Measurements from ENCODE around the gene TRIM24. TPM values are rescaled to one million over a fixed set of nuclear protein-coding genes. Genes with fewer than 3 reads are reported as not detected.
A peak's percentile ranks its signal among the peaks of the same experiment; 100 is the strongest.
"Not testable (repeated sequence)": the region's sequence is repeated elsewhere in the genome, so short reads cannot be mapped to it uniquely, and the experiment has no call there.

The TRIM24 gene
- total RNA-seq = 12.7 and 14.3 TPM in 2 replicates

- H3K9me3 Mint-ChIP-seq = no peaks in the 10 kb centered on the region
- intact Hi-C loops (cut with micrococcal nuclease) = loop anchor here (1.0 to 5.0 kb wide), 6 partner anchors 277 to 880 kb away; partner anchors contain the start of genes CREB3L2, UBN2 and ZC3HAV1
- H3K4me3 Mint-ChIP-seq = peak within 1 kb of the TSS; percentile 91
- peaks cover 22% of the 10 kb centered on the region for H3K4me1 Mint-ChIP-seq
- no peaks in the 10 kb centered on the region for H3K27me3 Mint-ChIP-seq
- ChIA-PET POLR2A (interaction anchor here (0.6 to 1.2 kb wide), 2 partner anchors 148 to 458 kb away, joined by 3 to 4 read pairs; partner anchors contain the start of gene CREB3L2), CTCF (no interaction called here)
- ATAC-seq (ENCODE audit: low read depth) = no peak
- no peak for DNase-seq
- peak within 1 kb of the TSS; percentile 87 for H3K27ac Mint-ChIP-seq
- TF ChIP-seq, protein P1, sequence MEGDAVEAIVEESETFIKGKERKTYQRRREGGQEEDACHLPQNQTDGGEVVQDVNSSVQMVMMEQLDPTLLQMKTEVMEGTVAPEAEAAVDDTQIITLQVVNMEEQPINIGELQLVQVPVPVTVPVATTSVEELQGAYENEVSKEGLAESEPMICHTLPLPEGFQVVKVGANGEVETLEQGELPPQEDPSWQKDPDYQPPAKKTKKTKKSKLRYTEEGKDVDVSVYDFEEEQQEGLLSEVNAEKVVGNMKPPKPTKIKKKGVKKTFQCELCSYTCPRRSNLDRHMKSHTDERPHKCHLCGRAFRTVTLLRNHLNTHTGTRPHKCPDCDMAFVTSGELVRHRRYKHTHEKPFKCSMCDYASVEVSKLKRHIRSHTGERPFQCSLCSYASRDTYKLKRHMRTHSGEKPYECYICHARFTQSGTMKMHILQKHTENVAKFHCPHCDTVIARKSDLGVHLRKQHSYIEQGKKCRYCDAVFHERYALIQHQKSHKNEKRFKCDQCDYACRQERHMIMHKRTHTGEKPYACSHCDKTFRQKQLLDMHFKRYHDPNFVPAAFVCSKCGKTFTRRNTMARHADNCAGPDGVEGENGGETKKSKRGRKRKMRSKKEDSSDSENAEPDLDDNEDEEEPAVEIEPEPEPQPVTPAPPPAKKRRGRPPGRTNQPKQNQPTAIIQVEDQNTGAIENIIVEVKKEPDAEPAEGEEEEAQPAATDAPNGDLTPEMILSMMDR (IDR thresholded peaks at IDR 0.05) = no peak
- peaks cover 5% of the 10 kb centered on the region for H3K36me3 Mint-ChIP-seq (ENCODE audit: low read depth)
Measured at GRCh38 chr7:138460176-138460648, at the start of gene TRIM24. TSS of gene TRIM24 (plus strand) at chr7:138460259. CDS start at chr7:138460549, 290 bp downstream.

- H3K27ac Mint-ChIP-seq; POLR2A ChIA-PET; H3K27me3 Mint-ChIP-seq; H3K36me3 Mint-ChIP-seq (ENCODE audit: low read depth); DNase-seq; CTCF ChIA-PET; ATAC-seq (ENCODE audit: low read depth); H3K9me3 Mint-ChIP-seq; H3K4me1 Mint-ChIP-seq; intact Hi-C loops (cut with micrococcal nuclease); H3K4me3 Mint-ChIP-seq: not testable (repeated sequence)
Measured at GRCh38 chr7:138412077-138412476, 48.0 kb upstream of the TRIM24 start.

GRCh38 chr7:138412921-138413320, 47.1 kb upstream of the TRIM24 start:
- H3K27me3 Mint-ChIP-seq; DNase-seq; H3K27ac Mint-ChIP-seq; H3K4me3 Mint-ChIP-seq; intact Hi-C loops (cut with micrococcal nuclease); ATAC-seq (ENCODE audit: low read depth); H3K36me3 Mint-ChIP-seq (ENCODE audit: low read depth); H3K9me3 Mint-ChIP-seq; H3K4me1 Mint-ChIP-seq; POLR2A ChIA-PET; CTCF ChIA-PET: not testable (repeated sequence)

GRCh38 chr7:138417078-138417700, 42.9 kb upstream of the TRIM24 start:
- peaks cover 3% of the 10 kb centered on the region for H3K27me3 Mint-ChIP-seq
- CTCF ChIA-PET = no interaction called here
- intact Hi-C loops (cut with micrococcal nuclease) = no loop called here
- H3K9me3 Mint-ChIP-seq = peaks cover 7% of the 10 kb centered on the region
- ATAC-seq (ENCODE audit: low read depth) (no peak), DNase-seq (no peak)
- H3K27ac Mint-ChIP-seq = no peak overlapping the region
- H3K4me1 Mint-ChIP-seq = no peaks in the 10 kb centered on the region
- H3K36me3 Mint-ChIP-seq (ENCODE audit: low read depth) = no peaks in the 10 kb centered on the region
- TF ChIP-seq, protein P1 (IDR thresholded peaks at IDR 0.05) = no peak
- POLR2A ChIA-PET = no interaction called here
- H3K4me3 Mint-ChIP-seq = no peak overlapping the region

DNA sequence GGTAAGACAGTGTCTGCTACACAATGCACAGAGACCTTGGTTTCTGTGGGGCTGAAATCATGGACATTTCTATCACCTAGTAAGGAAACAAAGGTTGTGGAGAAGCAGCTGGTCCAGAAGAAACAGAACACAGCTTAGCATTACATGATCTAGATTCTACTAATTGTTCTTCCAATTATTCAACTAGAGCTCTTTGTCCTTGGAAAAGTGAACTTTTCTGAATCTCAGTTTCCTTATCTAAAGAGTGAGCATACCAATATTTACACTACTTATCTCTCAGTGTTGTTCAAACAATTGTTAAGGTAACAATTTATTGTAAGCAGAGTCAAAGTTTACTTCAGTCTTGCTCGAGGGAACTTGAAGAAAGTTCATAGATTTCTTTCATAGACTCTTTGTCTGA, 42.3 kb upstream of the TRIM24 start:
- Mint-ChIP-seq H3K9me3 (peaks cover 7% of the 10 kb centered on the region), H3K36me3 (ENCODE audit: low read depth) (no peaks in the 10 kb centered on the region), H3K27ac (no peak overlapping the region), H3K27me3 (peaks cover 3% of the 10 kb centered on the region), H3K4me3 (no peak overlapping the region), H3K4me1 (no peaks in the 10 kb centered on the region)
- ChIA-PET POLR2A (no interaction called here), CTCF (no interaction called here)
- no peak for ATAC-seq (ENCODE audit: low read depth)
- intact Hi-C loops (cut with micrococcal nuclease) = no loop called here
- TF ChIP-seq, protein P1 (IDR thresholded peaks at IDR 0.05) = no peak
- no peak for DNase-seq

DNA sequence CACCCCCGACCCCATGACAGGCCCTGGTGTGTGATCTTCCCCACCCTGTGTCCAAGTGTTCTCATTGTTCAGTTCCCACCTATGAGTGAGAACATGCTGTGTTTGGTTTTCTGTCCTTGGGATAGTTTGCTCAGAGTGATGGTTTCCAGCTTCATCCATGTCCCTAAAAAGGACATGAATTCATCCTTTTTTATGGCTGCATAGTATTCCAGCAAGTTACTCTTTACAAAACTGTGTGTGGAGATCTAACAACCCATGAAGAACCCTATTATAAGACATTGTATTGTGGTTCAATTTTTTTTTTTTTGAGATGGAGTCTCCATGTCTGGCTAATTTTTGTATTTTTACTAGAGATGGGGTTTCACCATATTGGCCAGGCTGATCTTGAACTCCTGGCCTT, 41.7 kb upstream of the TRIM24 start:
- intact Hi-C loops (cut with micrococcal nuclease); H3K4me1 Mint-ChIP-seq; H3K9me3 Mint-ChIP-seq; DNase-seq; H3K4me3 Mint-ChIP-seq; H3K27ac Mint-ChIP-seq; H3K27me3 Mint-ChIP-seq; CTCF ChIA-PET; H3K36me3 Mint-ChIP-seq (ENCODE audit: low read depth); ATAC-seq (ENCODE audit: low read depth): not testable (repeated sequence)
- POLR2A ChIA-PET = interaction anchor here (0.7 kb wide), 1 partner anchor 13 kb away, joined by 6 read pairs; no protein-coding TSS in a partner anchor
